Osteoblast (primary cell): ENCODE measurements around the gene DLGAP1. TPM values are rescaled to one million over a fixed set of nuclear protein-coding genes. Genes with fewer than 3 reads are reported as not detected.
A peak's percentile ranks its signal among the peaks of the same experiment; 100 is the strongest.

ENCODE experiments used
- DNase-seq: peaks from one replicate; pipeline ENCODE4 v3.0.0; 2011; ENCODE audit warnings: low spot score, mixed read lengths; ENCODE audit not compliant: insufficient read length; ENCODE audit errors: missing footprints
- H2AFZ ChIP-seq: 2 replicates; pipeline ENCODE4 v1.6.0; 2011; ENCODE audit warnings: mild to moderate bottlenecking, low read length
- H3K27ac ChIP-seq: 2 replicates; pipeline ENCODE4 v1.5.1; 2011; ENCODE audit warnings: mild to moderate bottlenecking, low read depth, low read length, moderate library complexity
- H3K27me3 ChIP-seq: 2 replicates; pipeline ENCODE4 v1.6.0; 2012; ENCODE audit warnings: mild to moderate bottlenecking, control low read depth, inconsistent platforms, low read length, moderate library complexity; ENCODE audit not compliant: insufficient read depth
- H3K36me3 ChIP-seq: 2 replicates; pipeline ENCODE4 v1.5.1; 2011; ENCODE audit warnings: mild to moderate bottlenecking, low read length, control low read depth, moderate library complexity; ENCODE audit not compliant: insufficient read depth
- H3K4me1 ChIP-seq: 2 replicates; pipeline ENCODE4 v1.5.1; 2011; ENCODE audit warnings: mild to moderate bottlenecking, low read length, control low read depth, moderate library complexity; ENCODE audit not compliant: insufficient read depth
- H3K4me2 ChIP-seq: 2 replicates; pipeline ENCODE4 v1.6.0; 2011; ENCODE audit warnings: mild to moderate bottlenecking, low read length; ENCODE audit not compliant: insufficient read depth
- H3K4me3 ChIP-seq: fragments of 200-600 bp; sonication (generic); 3 replicates; pipeline ENCODE4 v1.5.1; 2012; ENCODE audit warnings: mild to moderate bottlenecking, low read length, inconsistent platforms; ENCODE audit not compliant: insufficient read depth
- H3K79me2 ChIP-seq: 2 replicates; pipeline ENCODE4 v1.6.0; 2012; ENCODE audit warnings: mild to moderate bottlenecking, low read length, control low read depth, inconsistent platforms; ENCODE audit not compliant: insufficient read depth
- H3K9me3 ChIP-seq: 2 replicates; pipeline ENCODE4 v1.5.1; 2011; ENCODE audit warnings: low read depth, low read length, control low read depth
- H4K20me1 ChIP-seq: 2 replicates; pipeline ENCODE4 v1.6.0; 2012; ENCODE audit warnings: mild to moderate bottlenecking, low read length, control low read depth; ENCODE audit not compliant: insufficient read depth
- total RNA-seq: library from RNA; depleted of rRNA; stranded (reverse); fragments of >200 nt; gene quantifications from 2 replicates; pipeline ENCODE4 v1.2.3, GENCODE V29; 2012
- TF ChIP-seq, protein P1 (sequence below): IDR thresholded peaks from 2 replicates; pipeline ENCODE4 v1.5.1; 2011; ENCODE audit warnings: mild to moderate bottlenecking, low read depth, low read length, moderate library complexity; ENCODE audit errors: extremely low read depth

Gene DLGAP1
- total RNA-seq, 1 donor: not detected

DNA sequence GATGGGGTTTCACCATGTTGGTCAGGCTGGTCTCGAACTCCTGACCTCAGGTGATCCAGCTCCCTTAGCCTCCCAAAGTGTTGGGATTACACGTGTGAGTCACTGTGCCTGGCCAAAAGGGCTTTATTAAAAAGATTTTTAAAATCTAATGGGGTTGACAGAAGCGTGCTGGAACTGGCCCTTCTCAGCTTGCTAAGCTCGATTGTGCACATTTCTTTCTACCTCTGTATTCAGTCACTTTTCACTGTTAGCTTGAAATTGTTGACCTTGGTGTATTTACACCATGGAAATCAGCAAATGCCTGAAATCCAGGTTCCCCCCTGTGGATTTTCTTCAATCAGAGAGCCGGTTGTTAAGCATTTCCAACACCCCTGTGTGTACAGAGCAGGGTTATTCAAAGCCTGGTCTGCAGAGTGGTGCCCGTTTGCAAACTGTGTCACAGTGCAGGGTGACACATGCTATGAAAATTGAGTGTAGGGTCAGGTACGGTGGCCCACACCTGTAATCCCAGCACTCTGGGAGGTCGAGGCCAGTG is 864.9 kb downstream of the DLGAP1 start:
- Histone ChIP-seq H3K4me3 (no peak overlapping the region), H3K27ac (no peak overlapping the region), H3K4me1 (peaks cover 19% of the 10 kb centered on the region), H2AFZ (no peak overlapping the region), H4K20me1 (no peaks in the 10 kb centered on the region), H3K4me2 (no peak overlapping the region), H3K27me3 (no peaks in the 10 kb centered on the region), H3K79me2 (no peaks in the 10 kb centered on the region), H3K9me3 (no peaks in the 10 kb centered on the region), H3K36me3 (no peaks in the 10 kb centered on the region)
- no peak for DNase-seq
- TF ChIP-seq, protein P1, sequence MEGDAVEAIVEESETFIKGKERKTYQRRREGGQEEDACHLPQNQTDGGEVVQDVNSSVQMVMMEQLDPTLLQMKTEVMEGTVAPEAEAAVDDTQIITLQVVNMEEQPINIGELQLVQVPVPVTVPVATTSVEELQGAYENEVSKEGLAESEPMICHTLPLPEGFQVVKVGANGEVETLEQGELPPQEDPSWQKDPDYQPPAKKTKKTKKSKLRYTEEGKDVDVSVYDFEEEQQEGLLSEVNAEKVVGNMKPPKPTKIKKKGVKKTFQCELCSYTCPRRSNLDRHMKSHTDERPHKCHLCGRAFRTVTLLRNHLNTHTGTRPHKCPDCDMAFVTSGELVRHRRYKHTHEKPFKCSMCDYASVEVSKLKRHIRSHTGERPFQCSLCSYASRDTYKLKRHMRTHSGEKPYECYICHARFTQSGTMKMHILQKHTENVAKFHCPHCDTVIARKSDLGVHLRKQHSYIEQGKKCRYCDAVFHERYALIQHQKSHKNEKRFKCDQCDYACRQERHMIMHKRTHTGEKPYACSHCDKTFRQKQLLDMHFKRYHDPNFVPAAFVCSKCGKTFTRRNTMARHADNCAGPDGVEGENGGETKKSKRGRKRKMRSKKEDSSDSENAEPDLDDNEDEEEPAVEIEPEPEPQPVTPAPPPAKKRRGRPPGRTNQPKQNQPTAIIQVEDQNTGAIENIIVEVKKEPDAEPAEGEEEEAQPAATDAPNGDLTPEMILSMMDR: no peak

DNA sequence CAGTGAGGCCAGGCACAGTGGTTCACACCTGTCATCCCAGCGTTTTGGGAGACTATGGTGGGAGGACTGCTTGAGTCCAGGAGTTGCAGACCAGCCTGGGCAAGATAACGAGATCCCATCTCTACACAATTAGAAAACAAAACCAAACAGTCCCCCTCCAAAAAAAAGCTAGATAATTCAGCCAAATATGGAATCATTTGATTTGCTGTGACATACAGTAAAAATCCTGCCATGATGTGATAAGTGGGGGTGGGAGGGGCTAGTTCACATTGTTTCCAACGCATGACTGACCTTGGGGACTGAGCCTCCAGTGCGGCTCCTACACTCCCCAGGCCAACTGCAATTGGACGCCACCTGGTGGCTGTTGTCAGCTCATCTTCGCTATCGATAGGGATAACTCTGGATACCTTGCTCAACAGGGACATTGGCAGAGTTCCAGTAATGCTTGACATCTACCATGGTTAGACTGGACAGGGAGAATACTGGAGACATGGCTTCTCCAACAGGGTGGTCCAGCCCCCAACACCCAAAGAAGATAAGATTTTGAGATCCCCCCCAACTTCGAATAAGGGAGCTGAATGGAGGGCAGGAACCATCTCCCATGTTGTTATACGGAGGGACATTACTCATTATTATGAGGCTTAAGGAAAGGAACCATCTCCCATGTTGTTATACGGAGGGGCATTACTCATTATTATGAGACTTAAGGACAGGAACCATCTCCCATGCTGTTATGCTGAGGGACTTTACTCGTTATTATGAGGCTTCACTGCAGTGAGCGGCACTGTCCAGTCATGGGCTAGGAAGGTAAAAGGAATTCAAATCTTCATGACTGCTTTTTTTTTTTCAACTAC is 869.2 kb downstream of the DLGAP1 start:
- H3K27me3 ChIP-seq: no peaks in the 10 kb centered on the region
- no peaks in the 10 kb centered on the region for H4K20me1 ChIP-seq
- no peaks in the 10 kb centered on the region for H3K4me1 ChIP-seq
- H2AFZ ChIP-seq: peak overlapping the region; percentile 48
- H3K9me3 ChIP-seq: no peaks in the 10 kb centered on the region
- peak; percentile 71 for DNase-seq
- no peaks in the 10 kb centered on the region for H3K79me2 ChIP-seq
- H3K36me3 ChIP-seq: no peaks in the 10 kb centered on the region
- H3K27ac ChIP-seq: no peak overlapping the region
- H3K4me2 ChIP-seq: no peak overlapping the region
- no peak overlapping the region for H3K4me3 ChIP-seq
- TF ChIP-seq, protein P1: peak; percentile 87

DNA sequence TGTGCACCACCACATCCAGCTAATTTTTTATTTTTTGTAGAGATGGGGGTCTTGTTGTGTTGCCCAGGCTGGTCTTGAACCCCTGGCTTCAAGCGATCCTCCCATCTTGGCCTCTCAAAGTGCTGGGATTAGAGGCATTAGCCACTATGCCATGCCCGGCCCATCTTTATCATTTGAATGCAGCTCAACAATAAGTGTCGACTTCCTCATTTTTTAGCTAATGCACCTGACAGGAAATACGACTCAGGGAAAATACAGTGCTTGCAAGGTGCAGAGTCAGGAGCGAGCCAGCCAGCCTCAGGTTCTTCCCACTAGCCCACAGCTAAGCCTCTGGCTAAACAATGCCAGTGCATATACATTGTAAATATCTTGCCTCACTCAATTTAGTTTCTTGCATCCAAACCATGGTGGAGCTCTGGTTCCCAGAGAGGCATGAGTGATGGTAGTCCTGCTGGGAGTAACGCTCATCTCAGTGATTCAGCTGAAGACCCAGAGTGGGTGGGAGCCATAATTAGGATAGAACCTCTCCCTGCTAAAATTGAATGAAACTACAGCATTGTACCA is 870.1 kb downstream of the DLGAP1 start:
- no peak for DNase-seq
- Histone ChIP-seq H4K20me1 (no peaks in the 10 kb centered on the region), H3K4me2 (no peak overlapping the region), H3K79me2 (no peaks in the 10 kb centered on the region), H3K4me3 (no peak overlapping the region), H3K27ac (no peak overlapping the region), H3K4me1 (no peaks in the 10 kb centered on the region), H2AFZ (peak overlapping the region; percentile 48), H3K36me3 (no peaks in the 10 kb centered on the region), H3K9me3 (no peaks in the 10 kb centered on the region), H3K27me3 (no peaks in the 10 kb centered on the region)
- TF ChIP-seq, protein P1: no peak

DNA sequence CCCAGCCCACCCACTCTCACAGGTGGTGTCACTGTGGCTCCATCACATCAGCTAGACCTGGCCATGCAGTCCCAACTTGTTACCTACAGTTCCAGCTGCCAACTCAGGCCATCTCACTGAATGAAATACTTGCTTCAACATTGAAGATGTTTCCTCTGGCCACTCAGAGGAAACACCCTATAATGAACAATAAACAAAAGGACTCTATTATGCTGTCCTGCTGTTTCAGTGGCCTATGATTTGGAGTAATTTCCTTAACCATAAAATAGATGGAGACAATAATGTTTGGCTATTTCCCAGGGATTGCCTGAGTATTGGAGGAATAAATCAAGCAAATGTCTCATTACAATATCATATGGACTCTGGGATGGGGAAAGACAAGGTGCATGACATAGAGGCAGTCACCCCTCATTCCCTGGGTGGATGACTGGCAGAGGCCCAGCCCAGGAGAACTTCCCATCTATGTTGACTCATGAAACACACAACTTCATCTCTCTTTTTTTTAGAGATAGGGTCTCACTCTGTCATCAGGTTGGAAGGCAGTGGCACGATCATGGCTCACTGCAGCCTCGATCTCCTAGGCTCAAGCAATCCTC is 870.7 kb downstream of the DLGAP1 start:
- Histone ChIP-seq H3K27me3 (no peaks in the 10 kb centered on the region), H2AFZ (no peak overlapping the region), H3K9me3 (no peaks in the 10 kb centered on the region), H3K4me2 (no peak overlapping the region), H3K27ac (no peak overlapping the region), H3K36me3 (no peaks in the 10 kb centered on the region), H3K79me2 (no peaks in the 10 kb centered on the region), H3K4me3 (no peak overlapping the region), H4K20me1 (no peaks in the 10 kb centered on the region), H3K4me1 (peaks cover 3% of the 10 kb centered on the region)
- TF ChIP-seq, protein P1: no peak
- no peak for DNase-seq
